NCI-H1930 (cell line): Measurements from ENCODE around the gene TPSD1.
"Not testable (repeated sequence)": the region's sequence is repeated elsewhere in the genome, so short reads cannot be mapped to it uniquely, and the experiment has no call there.

Source experiments
- DNase-seq, 2 experiments: peaks; one replicate each; lab custom pipeline; 2025; lab: John Stamatoyannopoulos, UW

Gene TPSD1

DNA sequence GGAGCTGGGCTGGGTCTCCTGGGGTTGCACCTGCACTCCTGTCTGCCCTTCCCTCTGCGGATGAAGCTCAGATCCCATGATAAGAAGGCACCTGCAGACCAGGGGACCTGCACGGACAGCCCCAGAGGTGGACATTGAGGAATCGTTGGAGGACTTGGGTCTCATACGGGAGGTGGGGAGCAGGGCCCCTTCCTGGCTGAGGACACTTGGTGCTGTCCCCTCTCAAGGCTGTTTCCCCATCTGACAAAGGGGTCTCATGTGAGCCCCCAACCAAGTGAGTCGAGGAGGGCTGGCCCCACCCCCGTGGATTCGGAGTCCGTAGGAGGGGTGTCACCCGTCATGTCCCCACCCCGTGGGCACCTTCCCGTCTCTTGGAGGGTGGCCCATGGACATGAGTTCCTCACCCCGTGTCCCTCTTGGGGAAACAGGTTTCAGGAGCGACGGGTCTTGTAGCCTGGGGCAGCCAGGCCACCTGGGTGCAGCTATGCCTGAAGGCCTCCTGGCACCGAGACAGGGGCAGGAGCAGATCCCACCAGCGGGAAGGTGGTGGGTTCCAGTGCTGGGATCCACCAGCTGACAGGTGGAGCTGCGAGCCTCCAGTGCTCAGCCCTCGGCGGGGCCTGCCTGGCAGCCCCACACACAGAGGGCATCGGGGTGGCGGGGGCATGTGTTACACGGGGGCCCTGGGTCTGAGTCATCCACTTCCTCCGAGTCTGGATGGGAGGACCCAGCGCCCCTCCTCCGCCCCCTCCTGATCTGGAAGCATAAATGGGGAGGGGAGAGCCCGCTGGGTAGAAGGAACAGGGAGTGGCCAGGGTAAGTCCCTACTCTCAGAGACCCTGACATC lies at the start of gene TPSD1:
TSS of gene TPSD1 (plus strand) at position 794 of the 847 bp plus-strand sequence. CDS start 212 bp downstream, outside the sequence.
- DNase-seq: not testable (repeated sequence)

DNA sequence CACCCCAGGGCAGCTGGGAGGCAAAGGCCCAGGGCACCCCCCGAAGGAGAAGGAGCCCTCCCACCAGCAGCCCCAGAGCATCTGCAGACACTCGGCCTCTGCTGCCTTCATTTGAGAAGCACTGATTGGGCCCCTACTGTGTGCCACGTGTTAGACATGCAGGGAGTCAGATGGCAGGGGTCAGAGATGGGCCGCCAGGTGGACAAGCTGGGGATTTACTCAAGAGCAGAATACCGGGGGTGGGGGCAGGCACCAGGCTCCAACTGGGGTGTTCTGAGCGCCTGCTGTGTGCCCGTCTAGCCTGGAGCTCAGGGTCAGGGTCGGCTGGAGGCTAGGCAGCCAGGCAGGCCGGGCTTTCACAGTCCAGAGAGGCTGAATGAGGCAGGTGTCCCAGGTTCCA lies 49.5 kb upstream of the TPSD1 start:
- no peak for DNase-seq

DNA sequence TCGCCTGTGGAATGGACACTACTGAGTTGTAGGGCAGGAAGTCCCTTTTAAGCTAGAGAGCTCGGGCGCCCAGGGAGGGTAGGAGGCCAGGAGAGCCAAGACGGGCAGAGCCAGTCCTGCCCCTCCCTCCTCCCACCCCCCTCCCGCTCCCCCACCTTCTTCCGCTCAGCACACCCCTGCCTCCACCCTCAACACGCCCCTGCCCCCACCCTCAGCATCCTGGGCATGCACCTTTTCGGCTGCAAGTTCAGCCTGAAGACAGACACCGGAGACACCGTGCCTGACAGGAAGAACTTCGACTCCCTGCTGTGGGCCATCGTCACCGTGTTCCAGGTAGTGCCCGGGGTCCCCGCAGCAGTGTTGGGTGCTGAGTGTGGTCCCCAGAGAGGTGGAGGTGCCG lies 49.1 kb upstream of the TPSD1 start:
- no peak for DNase-seq

DNA sequence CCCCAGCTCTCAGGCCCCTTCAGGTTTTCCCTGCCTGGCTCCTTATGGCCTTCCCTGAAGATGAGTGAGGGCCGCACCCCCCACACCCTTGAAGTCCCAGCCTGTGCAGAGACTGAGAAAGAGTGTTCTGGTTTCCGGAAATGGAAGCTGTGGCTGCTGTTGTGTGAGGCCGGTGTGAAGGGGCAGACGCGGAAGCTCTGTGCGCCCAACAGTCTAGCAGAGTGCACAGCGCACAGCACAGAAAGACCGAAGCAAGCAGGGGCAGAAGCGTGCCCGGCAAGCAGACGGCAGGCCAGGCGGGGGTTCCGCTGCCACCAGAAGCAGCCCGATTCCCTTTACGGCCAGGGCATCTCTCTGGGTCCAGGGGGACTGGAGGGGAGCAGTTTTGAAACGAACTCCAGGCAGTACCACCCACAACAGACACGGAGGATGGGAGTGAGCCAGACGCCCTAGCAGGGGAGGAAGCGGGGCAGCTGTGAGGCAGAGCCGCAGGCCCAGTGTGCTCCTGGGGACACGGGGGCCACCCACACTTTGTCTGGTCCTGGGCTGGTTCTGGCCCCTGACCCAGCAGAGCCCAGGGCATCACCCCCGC lies 47.5 kb upstream of the TPSD1 start:
- DNase-seq: no peak

DNA sequence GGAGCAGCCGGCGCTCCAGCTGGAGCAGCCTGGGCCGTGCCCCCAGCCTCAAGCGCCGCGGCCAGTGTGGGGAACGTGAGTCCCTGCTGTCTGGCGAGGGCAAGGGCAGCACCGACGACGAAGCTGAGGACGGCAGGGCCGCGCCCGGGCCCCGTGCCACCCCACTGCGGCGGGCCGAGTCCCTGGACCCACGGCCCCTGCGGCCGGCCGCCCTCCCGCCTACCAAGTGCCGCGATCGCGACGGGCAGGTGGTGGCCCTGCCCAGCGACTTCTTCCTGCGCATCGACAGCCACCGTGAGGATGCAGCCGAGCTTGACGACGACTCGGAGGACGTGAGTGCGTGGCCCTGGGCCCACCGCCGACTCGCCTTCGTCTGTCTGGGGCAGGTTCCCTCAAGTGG lies 46.8 kb upstream of the TPSD1 start:
- no peak for DNase-seq

DNA sequence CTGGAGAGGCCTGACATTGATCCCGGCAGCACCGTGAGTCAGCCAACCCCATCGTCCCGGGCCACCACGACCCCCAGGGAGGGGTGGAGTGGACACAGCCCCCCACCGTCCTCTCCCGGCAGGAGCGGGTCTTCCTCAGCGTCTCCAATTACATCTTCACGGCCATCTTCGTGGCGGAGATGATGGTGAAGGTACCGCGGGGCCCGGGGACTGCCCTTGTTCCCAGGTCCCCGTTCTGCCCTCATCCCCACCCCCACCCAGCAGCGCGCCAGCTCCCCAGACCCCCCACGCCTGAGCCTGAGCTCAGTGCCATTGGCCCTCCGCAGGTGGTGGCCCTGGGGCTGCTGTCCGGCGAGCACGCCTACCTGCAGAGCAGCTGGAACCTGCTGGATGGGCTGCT lies 45.4 kb upstream of the TPSD1 start:
- DNase-seq: no peak

DNA sequence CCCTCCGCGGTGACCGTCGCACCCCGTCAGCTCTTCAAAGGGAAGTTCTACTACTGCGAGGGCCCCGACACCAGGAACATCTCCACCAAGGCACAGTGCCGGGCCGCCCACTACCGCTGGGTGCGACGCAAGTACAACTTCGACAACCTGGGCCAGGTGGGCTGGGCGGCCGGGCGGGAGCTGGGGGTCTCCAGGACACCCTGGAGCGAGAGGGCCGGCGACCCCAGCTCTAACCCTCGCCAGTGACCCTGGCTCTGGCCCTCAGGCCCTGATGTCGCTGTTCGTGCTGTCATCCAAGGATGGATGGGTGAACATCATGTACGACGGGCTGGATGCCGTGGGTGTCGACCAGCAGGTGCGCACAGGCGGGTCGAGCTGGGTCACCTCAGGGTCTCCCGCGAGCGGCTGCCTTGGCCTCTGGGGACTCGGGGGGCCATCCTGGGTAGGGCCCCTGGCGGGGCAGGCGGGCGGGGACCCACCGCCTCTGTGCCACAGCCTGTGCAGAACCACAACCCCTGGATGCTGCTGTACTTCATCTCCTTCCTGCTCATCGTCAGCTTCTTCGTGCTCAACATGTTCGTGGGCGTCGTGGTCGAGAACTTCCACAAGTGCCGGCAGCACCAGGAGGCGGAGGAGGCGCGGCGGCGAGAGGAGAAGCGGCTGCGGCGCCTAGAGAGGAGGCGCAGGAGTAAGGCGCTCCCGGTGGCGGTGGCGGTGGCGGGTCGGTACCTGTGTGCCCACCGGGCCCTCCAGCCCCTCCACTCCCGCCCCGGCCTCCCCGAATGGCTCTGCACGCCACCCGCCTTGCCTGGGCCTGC lies 44.2 kb upstream of the TPSD1 start:
- DNase-seq: no peak

DNA sequence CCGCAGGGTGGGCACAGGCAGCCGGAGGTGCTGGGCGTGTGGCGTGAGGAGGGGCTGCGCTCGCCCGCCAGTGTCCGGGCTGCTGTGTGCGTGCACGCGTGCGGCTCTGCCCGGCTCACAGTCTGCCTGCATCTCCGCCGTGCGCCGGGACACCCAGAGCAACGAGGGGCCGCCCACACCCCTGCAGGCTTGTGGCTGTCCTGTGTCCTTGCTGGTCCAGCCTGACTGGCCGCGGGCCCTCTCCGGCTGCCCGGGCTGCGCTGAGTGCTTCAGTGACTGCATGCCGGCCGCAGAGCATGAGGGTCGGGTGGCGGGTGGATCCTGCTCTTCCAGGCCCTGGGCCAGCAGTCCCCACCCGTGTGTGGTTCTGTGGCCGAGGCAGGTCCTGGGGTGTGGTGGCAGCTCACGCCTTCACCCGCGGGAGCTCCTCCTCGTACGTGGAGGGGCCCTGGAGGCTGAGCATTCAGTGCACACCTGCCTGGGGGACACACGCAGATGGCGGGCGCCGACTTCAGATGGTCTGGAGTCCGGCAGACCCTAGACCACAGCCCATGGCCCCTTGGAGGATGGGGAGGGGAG lies 43.2 kb upstream of the TPSD1 start:
- no peak for DNase-seq

DNA sequence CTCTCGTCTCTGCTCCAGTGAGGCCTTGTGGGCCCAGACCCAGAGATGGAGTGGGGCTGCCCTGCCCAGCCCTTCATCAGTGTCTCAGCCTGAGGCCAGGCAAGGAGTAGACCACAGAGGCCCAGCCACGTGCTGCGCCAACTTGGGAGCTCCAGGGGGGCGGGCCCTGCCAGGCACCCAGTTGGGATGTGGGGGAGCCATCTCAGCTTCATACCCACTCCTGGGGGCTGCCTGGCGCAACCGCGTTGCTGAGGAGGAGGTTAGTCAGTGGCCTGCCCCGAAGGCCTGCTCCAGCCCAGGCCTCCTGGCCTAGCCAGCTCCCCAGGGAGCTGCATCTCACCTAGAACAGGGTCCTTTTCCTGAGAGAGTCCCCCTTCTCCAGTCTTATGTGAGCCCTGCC lies 42.6 kb upstream of the TPSD1 start:
- DNase-seq: no peak

DNA sequence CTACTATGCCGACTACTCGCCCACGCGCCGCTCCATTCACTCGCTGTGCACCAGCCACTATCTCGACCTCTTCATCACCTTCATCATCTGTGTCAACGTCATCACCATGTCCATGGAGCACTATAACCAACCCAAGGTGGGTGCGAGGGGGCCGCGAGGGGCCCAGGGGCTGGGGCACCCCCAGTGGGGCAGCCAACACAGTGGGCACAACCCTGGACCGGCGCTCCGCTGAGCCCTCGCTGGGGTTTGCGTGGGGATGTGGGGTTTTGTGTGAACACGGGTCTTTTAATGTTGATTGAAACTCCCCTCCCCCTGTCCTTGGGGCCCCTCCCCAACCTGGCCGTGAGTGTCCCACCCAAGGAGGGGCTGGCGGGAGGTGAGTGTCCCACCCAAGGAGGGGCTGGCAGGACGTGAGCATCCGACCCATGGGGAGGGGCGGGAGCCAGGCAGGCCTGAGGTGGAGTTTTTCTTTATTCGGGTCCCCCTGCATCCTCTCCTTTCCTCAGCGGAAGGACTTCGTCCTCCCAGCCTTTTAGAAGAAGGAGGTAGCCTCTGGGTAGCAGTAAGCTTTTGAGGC lies 42.0 kb upstream of the TPSD1 start:
- DNase-seq: no peak

DNA sequence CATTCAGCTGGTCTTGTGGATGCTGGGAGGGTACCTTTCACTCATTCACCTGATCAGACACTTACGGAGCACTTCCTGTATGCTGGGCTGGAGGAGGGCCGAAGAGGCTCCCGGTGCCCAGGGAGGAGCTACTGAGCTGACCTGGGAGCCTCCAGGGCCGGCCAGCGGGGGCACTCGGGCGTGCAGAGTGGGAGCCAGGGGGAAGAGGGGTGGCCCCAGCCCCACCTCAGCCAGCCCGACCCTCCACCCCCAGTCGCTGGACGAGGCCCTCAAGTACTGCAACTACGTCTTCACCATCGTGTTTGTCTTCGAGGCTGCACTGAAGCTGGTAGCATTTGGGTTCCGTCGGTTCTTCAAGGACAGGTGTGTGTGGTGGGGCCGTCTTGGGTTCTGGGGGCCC lies 41.1 kb upstream of the TPSD1 start:
- DNase-seq: no peak

DNA sequence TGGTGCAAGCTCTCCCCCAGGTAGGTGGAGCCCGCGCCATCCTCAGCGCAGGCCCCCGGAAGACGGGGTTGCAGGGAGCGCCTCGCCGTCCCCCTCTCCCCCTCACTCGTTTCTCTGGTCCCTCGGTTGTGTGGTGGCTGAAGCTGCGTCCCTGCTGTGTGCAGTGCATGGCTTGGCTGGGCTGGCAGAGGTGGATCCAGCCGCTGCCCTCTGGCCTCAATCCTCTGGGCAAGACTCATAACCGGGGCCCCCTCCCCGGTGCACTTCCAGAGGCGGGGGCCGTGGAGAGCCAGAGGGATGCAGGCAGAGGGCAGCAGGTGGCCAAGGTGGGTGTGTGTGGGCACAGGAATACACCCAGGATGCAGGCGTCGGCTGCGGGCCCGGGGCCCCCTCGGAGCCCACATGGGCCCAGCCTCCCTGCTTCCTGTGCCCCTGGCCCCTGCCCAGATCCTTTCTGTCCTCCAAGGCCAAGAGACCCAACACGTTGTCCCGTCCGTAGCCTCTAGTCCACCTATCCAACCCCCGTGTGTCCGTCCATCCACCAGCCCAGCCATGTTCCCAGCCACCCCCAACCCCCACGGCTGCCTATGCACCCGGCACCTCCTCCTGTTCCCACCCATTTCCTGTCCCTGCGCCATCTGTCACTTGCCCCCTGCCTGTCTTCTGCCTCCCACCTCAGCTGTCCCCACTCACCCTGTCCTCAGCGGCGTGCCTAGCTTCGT lies 40.1 kb upstream of the TPSD1 start:
- no peak for DNase-seq

DNA sequence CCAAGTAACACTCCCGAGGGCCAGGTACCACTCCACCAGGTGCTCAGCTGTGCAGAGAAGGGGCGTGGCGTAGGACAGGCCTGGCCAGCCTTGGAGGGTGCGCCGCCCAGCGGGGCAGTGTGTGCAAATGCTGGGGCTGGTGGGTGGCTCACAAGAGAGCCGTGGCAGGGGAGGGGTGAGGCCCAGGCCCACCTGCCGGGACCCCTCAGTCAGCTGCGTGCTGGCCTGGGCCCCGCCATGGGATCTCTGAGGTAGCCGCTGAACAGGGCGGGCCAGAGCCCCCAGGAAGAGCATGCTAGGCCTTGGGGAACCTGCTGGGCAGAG lies 39.6 kb upstream of the TPSD1 start:
- peak; percentile 36 to 71 for DNase-seq

DNA sequence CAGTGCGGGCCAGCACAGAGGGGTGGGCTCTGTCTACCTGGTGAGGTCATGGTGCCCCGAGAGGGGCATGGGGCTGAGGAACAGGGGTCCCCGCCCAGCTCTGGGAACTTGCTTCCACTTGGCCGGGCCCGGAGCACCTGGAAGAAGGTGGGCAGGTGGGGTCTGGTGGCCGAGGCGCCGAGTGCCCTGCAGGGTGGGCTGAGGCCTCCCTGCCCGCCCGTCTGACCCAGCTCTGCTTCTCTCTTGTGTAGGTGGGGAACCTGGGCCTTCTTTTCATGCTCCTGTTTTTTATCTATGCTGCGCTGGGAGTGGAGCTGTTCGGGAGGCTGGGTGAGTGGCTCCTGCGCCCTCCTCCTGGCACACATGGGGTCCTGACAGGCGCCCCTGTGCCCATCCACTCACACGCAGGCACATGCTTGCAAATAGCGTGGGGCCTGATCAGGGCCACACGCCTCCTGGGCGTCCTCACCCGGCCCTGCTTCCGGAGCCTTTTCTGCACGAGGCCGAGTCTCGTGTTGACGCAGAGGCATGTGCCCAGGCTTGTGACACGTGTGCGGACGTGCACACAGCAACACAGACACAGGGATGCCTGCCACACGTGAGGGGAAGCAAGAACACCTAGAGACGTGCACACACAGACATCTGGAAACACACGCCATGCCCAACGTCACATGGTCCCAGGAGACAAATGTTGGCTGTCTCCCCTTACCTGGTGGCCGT lies 39.0 kb upstream of the TPSD1 start:
- DNase-seq: no peak

DNA sequence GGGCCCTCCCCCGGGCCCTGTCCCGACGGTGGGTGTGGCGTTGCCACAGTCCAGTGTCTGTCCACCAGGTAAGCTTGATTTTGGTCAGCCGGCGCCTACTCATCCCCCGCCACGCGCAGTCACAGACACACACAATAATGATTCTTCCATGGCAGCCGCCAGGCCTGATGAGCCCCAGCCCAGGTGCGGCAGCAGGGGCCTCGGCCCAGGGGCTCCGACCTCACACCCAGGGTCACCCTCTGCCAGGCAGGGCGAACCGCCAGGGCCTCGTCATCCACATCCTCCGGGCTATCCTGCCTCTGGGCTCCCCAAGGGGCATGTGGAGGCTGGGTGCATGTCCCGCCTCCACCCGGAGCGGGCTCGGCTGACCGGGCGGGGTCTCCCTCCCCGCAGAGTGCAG lies 38.3 kb upstream of the TPSD1 start:
- no peak for DNase-seq

DNA sequence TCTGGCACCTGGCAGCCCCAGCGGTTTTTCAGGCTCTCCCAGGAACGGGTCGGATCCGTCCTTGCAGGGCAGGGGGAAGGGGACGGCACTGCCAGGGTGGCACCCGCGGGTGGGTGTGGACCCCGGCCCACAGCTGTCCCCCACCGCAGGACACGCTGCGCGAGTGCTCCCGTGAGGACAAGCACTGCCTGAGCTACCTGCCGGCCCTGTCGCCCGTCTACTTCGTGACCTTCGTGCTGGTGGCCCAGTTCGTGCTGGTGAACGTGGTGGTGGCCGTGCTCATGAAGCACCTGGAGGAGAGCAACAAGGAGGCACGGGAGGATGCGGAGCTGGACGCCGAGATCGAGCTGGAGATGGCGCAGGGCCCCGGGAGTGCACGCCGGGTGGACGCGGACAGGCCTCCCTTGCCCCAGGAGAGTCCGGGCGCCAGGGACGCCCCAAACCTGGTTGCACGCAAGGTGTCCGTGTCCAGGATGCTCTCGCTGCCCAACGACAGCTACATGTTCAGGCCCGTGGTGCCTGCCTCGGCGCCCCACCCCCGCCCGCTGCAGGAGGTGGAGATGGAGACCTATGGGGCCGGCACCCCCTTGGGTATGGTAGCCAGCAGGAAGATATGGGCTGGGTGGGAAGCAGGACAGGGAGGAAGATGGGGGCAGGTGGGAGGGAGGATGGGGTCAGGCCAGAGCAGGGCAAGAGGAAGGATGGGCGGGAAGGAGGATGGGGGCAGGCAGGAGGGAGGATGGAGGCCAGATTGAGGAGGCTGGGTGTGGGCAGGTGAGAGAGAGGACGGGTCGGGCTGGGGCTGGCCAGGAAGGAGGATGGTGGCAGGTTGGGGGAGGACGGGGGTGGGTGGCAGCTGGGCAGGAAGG lies 37.6 kb upstream of the TPSD1 start:
- no peak for DNase-seq

DNA sequence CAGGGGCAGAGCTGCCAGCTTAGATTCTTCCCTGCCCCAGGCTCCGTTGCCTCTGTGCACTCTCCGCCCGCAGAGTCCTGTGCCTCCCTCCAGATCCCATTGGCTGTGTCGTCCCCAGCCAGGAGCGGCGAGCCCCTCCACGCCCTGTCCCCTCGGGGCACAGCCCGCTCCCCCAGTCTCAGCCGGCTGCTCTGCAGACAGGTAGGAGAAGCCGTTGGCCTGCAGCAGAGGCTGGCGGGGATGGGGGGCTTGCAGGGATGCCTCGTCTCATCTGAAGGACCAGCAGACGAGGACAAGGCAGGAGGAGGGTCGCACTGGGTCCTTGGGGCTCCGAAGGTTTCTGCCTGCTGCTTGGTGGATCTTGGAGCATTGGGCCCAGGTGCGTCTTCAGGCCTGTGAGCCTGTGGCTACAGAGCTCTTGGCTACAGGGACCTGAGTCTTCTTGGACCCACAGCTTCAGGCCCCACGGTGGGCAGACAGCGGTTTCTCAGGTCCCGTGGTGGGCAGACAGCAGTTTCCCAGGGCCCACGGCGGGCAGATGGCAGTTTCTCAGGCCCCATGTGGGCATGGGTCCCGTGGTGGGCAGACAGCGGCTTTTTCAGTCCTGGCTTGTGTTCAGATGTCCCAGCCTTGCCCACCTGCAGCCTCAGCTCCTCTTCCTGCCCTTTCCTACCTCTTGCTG lies 36.8 kb upstream of the TPSD1 start:
- no peak for DNase-seq

DNA sequence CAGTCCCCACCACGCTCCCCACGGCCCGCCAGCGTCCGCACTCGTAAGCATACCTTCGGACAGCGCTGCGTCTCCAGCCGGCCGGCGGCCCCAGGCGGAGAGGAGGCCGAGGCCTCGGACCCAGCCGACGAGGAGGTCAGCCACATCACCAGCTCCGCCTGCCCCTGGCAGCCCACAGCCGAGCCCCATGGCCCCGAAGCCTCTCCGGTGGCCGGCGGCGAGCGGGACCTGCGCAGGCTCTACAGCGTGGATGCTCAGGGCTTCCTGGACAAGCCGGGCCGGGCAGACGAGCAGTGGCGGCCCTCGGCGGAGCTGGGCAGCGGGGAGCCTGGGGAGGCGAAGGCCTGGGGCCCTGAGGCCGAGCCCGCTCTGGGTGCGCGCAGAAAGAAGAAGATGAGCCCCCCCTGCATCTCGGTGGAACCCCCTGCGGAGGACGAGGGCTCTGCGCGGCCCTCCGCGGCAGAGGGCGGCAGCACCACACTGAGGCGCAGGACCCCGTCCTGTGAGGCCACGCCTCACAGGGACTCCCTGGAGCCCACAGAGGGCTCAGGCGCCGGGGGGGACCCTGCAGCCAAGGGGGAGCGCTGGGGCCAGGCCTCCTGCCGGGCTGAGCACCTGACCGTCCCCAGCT lies 35.7 kb upstream of the TPSD1 start:
- DNase-seq: no peak
